Transverse colon (tissue), 4 donors: ENCODE measurements around the gene GID4.

ENCODE experiments used
- CTCF ChIP-seq, 5 experiments: fragments of 200-600 bp in 3 of 5; fragments of 450-650 bp in 2 of 5; sonication (generic) in 3 of 5; IDR thresholded peaks; 1 replicate in 2 of 5; 2 replicates in 3 of 5; pipeline ENCODE4 v1.5.1; 2016 to 2017; ENCODE audit warnings: antibody characterized with exemption in 5 of 5, inconsistent platforms in 3 of 5, mild to moderate bottlenecking in 2 of 5, moderate library complexity in 1 of 5
- POLR2A ChIP-seq: fragments of 450-650 bp; IDR thresholded peaks from one replicate; pipeline ENCODE4 v1.6.1; 2016; ENCODE audit warnings: antibody characterized with exemption, mild to moderate bottlenecking, moderate library complexity
- POLR2AphosphoS5 ChIP-seq, 3 donors: sonication (generic); formaldehyde crosslinking; IDR thresholded peaks; one replicate each; pipeline ENCODE4 v1.6.1; 2016; ENCODE audit warnings: antibody characterized with exemption in 3 of 3

- TF ChIP-seq POLR2A, result no peak
- peak in 1 of 5 experiments; percentile 15 for TF ChIP-seq CTCF (IDR thresholded peaks at IDR 0.05)
- no peak for TF ChIP-seq POLR2AphosphoS5 (IDR thresholded peaks at IDR 0.05)
Observed at GRCh38 chr17:18093616-18094408, 54.6 kb downstream of the GID4 start.
